Testis (tissue), 2 donors: ENCODE data around the gene LMOD2.

Source experiments
- CTCF ChIP-seq, 3 experiments: fragments of 450-650 bp in 2 of 3; fragments of 200-600 bp in 1 of 3; sonication (generic) in 1 of 3; IDR thresholded peaks; one replicate each; pipeline ENCODE4 v1.5.1; 2016 to 2019; ENCODE audit warnings: antibody characterized with exemption in 3 of 3, mild to moderate bottlenecking in 2 of 3, moderate library complexity in 1 of 3
- POLR2A ChIP-seq: fragments of 450-650 bp; IDR thresholded peaks from one replicate; pipeline ENCODE4 v1.6.1; 2017; ENCODE audit warnings: antibody characterized with exemption, mild to moderate bottlenecking, moderate library complexity

GRCh38 chr7:123675181-123675473, 19.5 kb downstream of the LMOD2 start:
- no peak for TF ChIP-seq CTCF (IDR thresholded peaks at IDR 0.05)
- TF ChIP-seq POLR2A, result no peak
